Measurements from ENCODE around the gene ZMPSTE24. TPM values are rescaled to one million over a fixed set of nuclear protein-coding genes. Genes with fewer than 3 reads are reported as not detected.

ZMPSTE24 gene
- total RNA-seq, 1 experiment from 2014 or later: 65.4 TPM

- ATAC-seq (no peak), DNase-seq (ENCODE audit: low read depth, low spot score) (no peak)
- no peaks in the 10 kb centered on the region for H3K27me3 ChIP-seq (ENCODE audit: control insufficient read depth, insufficient read depth, low read length)
- H3K36me3 ChIP-seq (ENCODE audit: control insufficient read depth, insufficient read depth, low read length): peaks cover 23% of the 10 kb centered on the region
- H3K4me3 ChIP-seq (ENCODE audit: low read depth in 2 of 2, low read length in 2 of 2): no peak overlapping the region
- ChIA-PET CTCF (no interaction called here), POLR2A (interaction anchor here (0.6 kb wide), 1 partner anchor 167 kb away, joined by 4 read pairs; no protein-coding TSS in a partner anchor)
- BruUV-seq (replicated peaks): no TSS peak
- intact Hi-C loops (cut with micrococcal nuclease; ENCODE audit: unreplicated experiment) (no loop called here), in situ Hi-C loops (cut with HindIII; ENCODE audit: low pct_unique_long_range_greater_than_20kb, low sequenced_read_pairs) (no loop called here)
- no peak overlapping the region for H3K27ac ChIP-seq (ENCODE audit: low read length)
- no peaks in the 10 kb centered on the region for H3K9me3 ChIP-seq (ENCODE audit: control insufficient read depth, insufficient read depth, low read depth, low read length)
- H3K4me1 ChIP-seq (ENCODE audit: control insufficient read depth, insufficient read depth, low read length): no peaks in the 10 kb centered on the region
- TF ChIP-seq POLR2AphosphoS5 (IDR thresholded peaks at IDR 0.05; ENCODE audit: low read depth, low read length) (no peak), TCF7L2 (IDR thresholded peaks at IDR 0.05; ENCODE audit: low read depth, low read length) (no peak), SIN3A (IDR thresholded peaks at IDR 0.05; ENCODE audit: borderline replicate concordance, insufficient read depth, low read depth, low read length) (no peak)
Observed at GRCh38 chr1:40265919-40266318, 7.9 kb downstream of the ZMPSTE24 start.

- in situ Hi-C loops (cut with HindIII; ENCODE audit: low pct_unique_long_range_greater_than_20kb, low sequenced_read_pairs): no loop called here
- intact Hi-C loops (cut with micrococcal nuclease; ENCODE audit: unreplicated experiment): no loop called here
Observed at GRCh38 chr1:40266786-40267535, 8.9 kb downstream of the ZMPSTE24 start.

More at GRCh38 chr1:40266786-40267535, 8.9 kb downstream of the ZMPSTE24 start:
- peaks cover 26% of the 10 kb centered on the region for H3K36me3 ChIP-seq (ENCODE audit: control insufficient read depth, insufficient read depth, low read length)
- no peaks in the 10 kb centered on the region for H3K4me1 ChIP-seq (ENCODE audit: control insufficient read depth, insufficient read depth, low read length)
- BruUV-seq (replicated peaks): no TSS peak
- no peak overlapping the region for H3K27ac ChIP-seq (ENCODE audit: low read length)
- no peaks in the 10 kb centered on the region for H3K9me3 ChIP-seq (ENCODE audit: control insufficient read depth, insufficient read depth, low read depth, low read length)
- DNase-seq (ENCODE audit: low read depth, low spot score) (no peak), ATAC-seq (no peak)
- TF ChIP-seq SIN3A (IDR thresholded peaks at IDR 0.05; ENCODE audit: borderline replicate concordance, insufficient read depth, low read depth, low read length) (no peak), CTCF (IDR thresholded peaks at IDR 0.05) (no peak), POLR2AphosphoS5 (IDR thresholded peaks at IDR 0.05; ENCODE audit: low read depth, low read length) (no peak), REST (IDR thresholded peaks at IDR 0.05; ENCODE audit: insufficient read depth in 1 of 2, low read depth in 2 of 2, low read length in 1 of 2) (no peak), TCF7L2 (IDR thresholded peaks at IDR 0.05; ENCODE audit: low read depth, low read length) (no peak)
- no peak overlapping the region for H3K4me3 ChIP-seq (ENCODE audit: low read depth in 2 of 2, low read length in 2 of 2)
- CTCF ChIA-PET: no interaction called here
- H3K27me3 ChIP-seq (ENCODE audit: control insufficient read depth, insufficient read depth, low read length): no peaks in the 10 kb centered on the region
- POLR2A ChIA-PET: no interaction called here
